ENCODE results near the gene SCMH1. TPM values are rescaled to one million over a fixed set of nuclear protein-coding genes. Genes with fewer than 3 reads are reported as not detected.

Gene SCMH1
- total RNA-seq, 4 donors from 2014 or later = 27.6 to 105 (median 48.5) TPM

DNA sequence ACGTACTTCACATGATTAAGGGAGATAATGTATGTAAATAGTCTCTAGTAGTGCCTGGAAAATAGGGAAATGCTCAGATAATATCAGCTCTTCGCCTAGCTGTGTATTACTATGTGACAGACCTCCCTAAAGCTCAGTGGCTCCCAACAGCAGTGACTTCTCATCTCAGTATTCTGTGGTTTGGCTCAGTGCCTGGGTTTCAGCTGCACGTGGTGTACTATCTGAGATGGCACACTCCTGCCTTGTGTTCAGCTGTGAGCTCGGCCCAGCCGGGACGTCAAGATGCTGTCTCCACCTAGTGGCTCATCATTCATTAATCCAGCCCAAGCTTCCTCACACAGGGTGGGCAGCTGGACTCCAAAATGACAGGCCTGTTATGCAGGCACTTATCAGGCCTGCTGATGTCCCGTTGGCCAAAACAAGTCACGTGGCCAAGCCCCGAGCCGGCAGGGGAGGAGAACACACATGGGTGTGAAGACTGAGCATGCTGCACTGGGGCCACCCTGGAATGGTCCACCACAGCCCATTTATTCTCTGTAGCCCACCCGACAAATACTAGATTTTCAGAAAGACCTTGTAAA, 238.4 kb downstream of the SCMH1 start:
- Histone ChIP-seq H3K4me1 (no peaks in the 10 kb centered on the region), H3K4me3 (no peak overlapping the region), H3K36me3 (no peaks in the 10 kb centered on the region), H3K27ac (peak overlapping the region; percentile 60 to 66), H3K9me3 (no peaks in the 10 kb centered on the region), H3K27me3 (no peaks in the 10 kb centered on the region)
- peak; percentile 90 to 96 for DNase-seq
- TF ChIP-seq, protein P1, sequence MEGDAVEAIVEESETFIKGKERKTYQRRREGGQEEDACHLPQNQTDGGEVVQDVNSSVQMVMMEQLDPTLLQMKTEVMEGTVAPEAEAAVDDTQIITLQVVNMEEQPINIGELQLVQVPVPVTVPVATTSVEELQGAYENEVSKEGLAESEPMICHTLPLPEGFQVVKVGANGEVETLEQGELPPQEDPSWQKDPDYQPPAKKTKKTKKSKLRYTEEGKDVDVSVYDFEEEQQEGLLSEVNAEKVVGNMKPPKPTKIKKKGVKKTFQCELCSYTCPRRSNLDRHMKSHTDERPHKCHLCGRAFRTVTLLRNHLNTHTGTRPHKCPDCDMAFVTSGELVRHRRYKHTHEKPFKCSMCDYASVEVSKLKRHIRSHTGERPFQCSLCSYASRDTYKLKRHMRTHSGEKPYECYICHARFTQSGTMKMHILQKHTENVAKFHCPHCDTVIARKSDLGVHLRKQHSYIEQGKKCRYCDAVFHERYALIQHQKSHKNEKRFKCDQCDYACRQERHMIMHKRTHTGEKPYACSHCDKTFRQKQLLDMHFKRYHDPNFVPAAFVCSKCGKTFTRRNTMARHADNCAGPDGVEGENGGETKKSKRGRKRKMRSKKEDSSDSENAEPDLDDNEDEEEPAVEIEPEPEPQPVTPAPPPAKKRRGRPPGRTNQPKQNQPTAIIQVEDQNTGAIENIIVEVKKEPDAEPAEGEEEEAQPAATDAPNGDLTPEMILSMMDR (IDR thresholded peaks at IDR 0.05) = peak; percentile 55 to 73 (median 57)
- TF ChIP-seq POLR2A (IDR thresholded peaks at IDR 0.05) = no peak
- intact Hi-C loops (cut with DNase I; ENCODE audit: low total_unique reads) = no loop called here

DNA sequence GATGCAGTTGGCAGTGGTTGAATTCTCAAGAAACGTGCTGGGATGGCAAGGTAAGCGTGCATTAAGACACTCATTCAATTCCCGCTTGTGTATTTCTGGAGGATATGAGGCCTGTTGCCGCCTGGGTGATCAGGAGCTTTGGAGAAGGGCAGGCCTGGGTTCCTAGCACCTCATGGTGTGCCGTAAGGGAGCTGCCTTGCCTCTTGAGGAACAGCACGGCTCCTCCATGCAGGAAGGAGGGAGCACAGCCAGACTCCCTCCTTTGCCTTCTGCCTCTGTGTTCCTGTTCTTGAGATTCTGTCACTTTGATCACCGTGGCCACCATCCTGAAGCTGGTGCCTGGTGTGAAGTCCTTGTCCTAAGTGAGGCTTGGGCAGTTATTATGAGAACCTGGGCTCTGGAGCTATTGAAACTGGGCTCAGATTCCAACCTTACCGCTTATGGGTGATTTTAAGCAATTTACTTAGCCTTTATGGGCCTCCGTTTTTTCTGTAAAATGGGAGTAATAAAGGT, 238.9 kb downstream of the SCMH1 start:
- Histone ChIP-seq H3K27ac (peak overlapping the region; percentile 60 to 66), H3K27me3 (no peaks in the 10 kb centered on the region), H3K36me3 (no peaks in the 10 kb centered on the region), H3K9me3 (no peaks in the 10 kb centered on the region), H3K4me1 (no peaks in the 10 kb centered on the region), H3K4me3 (no peak overlapping the region)
- TF ChIP-seq, protein P1 (IDR thresholded peaks at IDR 0.05) = no peak
- no peak for TF ChIP-seq POLR2A (IDR thresholded peaks at IDR 0.05)
- no peak for DNase-seq
- intact Hi-C loops (cut with DNase I; ENCODE audit: low total_unique reads) = no loop called here

- TF ChIP-seq, protein P1 (IDR thresholded peaks at IDR 0.05) = no peak
- TF ChIP-seq POLR2A (IDR thresholded peaks at IDR 0.05) = no peak
- Histone ChIP-seq H3K4me3 (no peak overlapping the region), H3K4me1 (no peaks in the 10 kb centered on the region), H3K27ac (no peak overlapping the region), H3K27me3 (no peaks in the 10 kb centered on the region), H3K9me3 (no peaks in the 10 kb centered on the region), H3K36me3 (no peaks in the 10 kb centered on the region)
- intact Hi-C loops (cut with DNase I; ENCODE audit: low total_unique reads) = no loop called here
- DNase-seq = no peak
Observed at GRCh38 chr1:40998668-40999067, 243.4 kb downstream of the SCMH1 start.

DNA sequence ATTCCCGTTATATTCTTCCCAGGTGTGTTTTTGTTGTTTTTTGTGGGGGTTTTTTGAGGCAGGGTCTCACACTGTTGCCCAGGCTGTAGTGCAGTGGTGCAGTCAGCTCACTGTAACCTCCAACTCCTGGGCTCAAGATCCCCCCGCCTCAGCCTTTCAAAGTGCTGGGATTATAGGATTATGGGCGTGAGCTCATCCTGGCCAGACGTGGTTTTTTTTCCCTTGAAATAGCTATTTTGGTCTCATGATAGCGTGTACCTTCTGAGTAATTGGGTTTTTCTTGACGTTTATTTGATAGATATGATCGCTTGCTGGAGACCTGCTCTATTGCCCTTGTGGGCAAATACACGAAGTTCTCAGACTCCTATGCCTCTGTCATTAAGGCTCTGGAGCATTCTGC, 245.0 kb downstream of the SCMH1 start:
- intact Hi-C loops (cut with DNase I; ENCODE audit: low total_unique reads) = no loop called here
- Histone ChIP-seq H3K4me1 (no peaks in the 10 kb centered on the region), H3K4me3 (no peak overlapping the region), H3K27me3 (no peaks in the 10 kb centered on the region), H3K27ac (no peak overlapping the region), H3K9me3 (no peaks in the 10 kb centered on the region), H3K36me3 (no peaks in the 10 kb centered on the region)
- DNase-seq = no peak
- TF ChIP-seq, protein P1 (IDR thresholded peaks at IDR 0.05) = no peak
- TF ChIP-seq POLR2A (IDR thresholded peaks at IDR 0.05) = no peak

GRCh38 chr1:40989066-40989465, 253.0 kb downstream of the SCMH1 start:
- DNase-seq = no peak
- Histone ChIP-seq H3K36me3 (no peaks in the 10 kb centered on the region), H3K4me1 (peaks cover 0 to 3% of the 10 kb centered on the region in 2 donors), H3K27ac (peak overlapping the region in 1 of 2 donors; percentile 98), H3K27me3 (no peaks in the 10 kb centered on the region), H3K4me3 (no peak overlapping the region), H3K9me3 (no peaks in the 10 kb centered on the region)
- intact Hi-C loops (cut with DNase I; ENCODE audit: low total_unique reads) = no loop called here
- no peak for TF ChIP-seq POLR2A (IDR thresholded peaks at IDR 0.05)
- TF ChIP-seq, protein P1 (IDR thresholded peaks at IDR 0.05) = no peak

Data from uterus (tissue), 4 donors.